CD8-positive, alpha-beta memory T cell (primary cell): ENCODE measurements around the gene ABCC9. TPM values are rescaled to one million over a fixed set of nuclear protein-coding genes. Genes with fewer than 3 reads are reported as not detected.

Experiments used
- CTCF ChIA-PET: fragments of 350-600 bp; sonication (Branson Sonifier 250); formaldehyde crosslinking; loops from one replicate; lab custom pipeline; 2021; ENCODE audit warnings: antibody characterized with exemption; lab: Charles Lee
- POLR2A ChIA-PET: fragments of 350-600 bp; sonication (Branson Sonifier 250); formaldehyde crosslinking; loops from one replicate; lab custom pipeline; 2021; ENCODE audit warnings: antibody characterized with exemption; lab: Charles Lee
- DNase-seq, 5 donors: peaks; one replicate each; pipeline versions ENCODE4 v3.0.0 to v3.0.0-alpha.2; 2020 to 2022; ENCODE audit warnings: mixed read lengths in 1 of 5
- H3K27ac ChIP-seq: one replicate; pipeline ENCODE4 v1.7.0; 2013; ENCODE audit warnings: low read depth, mild to moderate bottlenecking, low read length, moderate library complexity
- H3K27me3 ChIP-seq: 2 replicates; pipeline ENCODE4 v1.7.0; 2013; ENCODE audit warnings: low read length, mild to moderate bottlenecking; ENCODE audit not compliant: insufficient read depth, poor library complexity, severe bottlenecking
- H3K36me3 ChIP-seq: 2 replicates; pipeline ENCODE4 v1.7.0; 2013; ENCODE audit warnings: mild to moderate bottlenecking, low read length, moderate library complexity; ENCODE audit not compliant: insufficient read depth
- H3K4me1 ChIP-seq: 2 replicates; pipeline ENCODE4 v1.7.0; 2013; ENCODE audit warnings: mild to moderate bottlenecking, low read length, moderate library complexity; ENCODE audit not compliant: insufficient read depth
- H3K4me3 ChIP-seq: 2 replicates; pipeline ENCODE4 v1.7.0; 2013; ENCODE audit warnings: mild to moderate bottlenecking, low read length
- H3K9me3 ChIP-seq: 2 replicates; pipeline ENCODE4 v1.7.0; 2013; ENCODE audit warnings: mild to moderate bottlenecking, low read length
- H3K27ac Mint-ChIP-seq, 8 donors: one replicate each; pipeline ENCODE4 v1.8.0; 2020 to 2021; ENCODE audit warnings: mixed read lengths in 8 of 8, mild to moderate bottlenecking in 6 of 8, inconsistent platforms in 3 of 8, moderate library complexity in 3 of 8
- H3K27me3 Mint-ChIP-seq, 2 donors: one replicate each; pipeline ENCODE4 v1.8.0; 2020 to 2021; ENCODE audit warnings: mixed read lengths in 2 of 2, mild to moderate bottlenecking in 1 of 2, moderate library complexity in 1 of 2
- H3K36me3 Mint-ChIP-seq, 3 donors: one replicate each; pipeline ENCODE4 v1.8.0; 2020 to 2021; ENCODE audit warnings: mixed read lengths in 3 of 3, inconsistent platforms in 1 of 3, mild to moderate bottlenecking in 1 of 3
- H3K4me1 Mint-ChIP-seq, 3 donors: one replicate each; pipeline ENCODE4 v1.8.0; 2020 to 2021; ENCODE audit warnings: mixed read lengths in 3 of 3, inconsistent platforms in 1 of 3, mild to moderate bottlenecking in 1 of 3
- H3K4me3 Mint-ChIP-seq, 7 donors: one replicate each; pipeline ENCODE4 v1.8.0; 2020 to 2021; ENCODE audit warnings: mixed read lengths in 7 of 7, mild to moderate bottlenecking in 6 of 7, moderate library complexity in 4 of 7, inconsistent platforms in 2 of 7
- H3K9me3 Mint-ChIP-seq, 5 donors: one replicate each; pipeline ENCODE4 v1.8.0; 2020 to 2022; ENCODE audit warnings: mixed read lengths in 5 of 5, mild to moderate bottlenecking in 3 of 5, moderate library complexity in 2 of 5, inconsistent platforms in 1 of 5
- polyA plus RNA-seq: library from polyadenylated mRNA; unstranded; fragments of 300-500 nt; fragmentation: Illumina TruSeq; gene quantifications from one replicate; pipeline ENCODE4 v1.2.3, GENCODE V29; 2021
- total RNA-seq, 2 experiments: library from RNA; stranded (reverse); gene quantifications; one replicate each; pipeline ENCODE4 v1.2.3, GENCODE V29; 2021

ABCC9 gene
- total and polyA plus RNA-seq, 3 experiments from 2014 or later, result not detected

- no peak overlapping the region for H3K4me3 ChIP-seq
- peaks cover 0 to 5% (median 0%) of the 10 kb centered on the region in 5 donors for H3K9me3 Mint-ChIP-seq
- H3K9me3 ChIP-seq, result no peaks in the 10 kb centered on the region
- no peak overlapping the region for H3K27ac Mint-ChIP-seq
- H3K36me3 ChIP-seq, result no peaks in the 10 kb centered on the region
- H3K4me1 Mint-ChIP-seq, result no peaks in the 10 kb centered on the region
- H3K36me3 Mint-ChIP-seq, result no peaks in the 10 kb centered on the region
- peaks cover 6 to 22% of the 10 kb centered on the region in 2 donors for H3K27me3 Mint-ChIP-seq
- H3K27me3 ChIP-seq, result no peaks in the 10 kb centered on the region
- H3K27ac ChIP-seq, result no peak overlapping the region
- ChIA-PET CTCF (no interaction called here), POLR2A (no interaction called here)
- DNase-seq, result no peak
- no peaks in the 10 kb centered on the region for H3K4me1 ChIP-seq
- no peak overlapping the region for H3K4me3 Mint-ChIP-seq
These were observed 15.8 kb downstream of the ABCC9 start for GRCh38 chr12:21925296-21925913.

GRCh38 chr12:21921436-21921835 lies 19.8 kb downstream of the ABCC9 start:
- Histone ChIP-seq H3K27ac (no peak overlapping the region), H3K4me3 (no peak overlapping the region), H3K9me3 (no peaks in the 10 kb centered on the region), H3K4me1 (no peaks in the 10 kb centered on the region), H3K27me3 (no peaks in the 10 kb centered on the region), H3K36me3 (no peaks in the 10 kb centered on the region)
- Mint-ChIP-seq H3K27me3 (peaks cover 7 to 21% of the 10 kb centered on the region in 2 donors), H3K36me3 (no peaks in the 10 kb centered on the region), H3K9me3 (no peaks in the 10 kb centered on the region), H3K27ac (no peak overlapping the region), H3K4me3 (no peak overlapping the region), H3K4me1 (no peaks in the 10 kb centered on the region)
- ChIA-PET POLR2A (no interaction called here), CTCF (no interaction called here)
- no peak for DNase-seq

- ChIA-PET CTCF (no interaction called here), POLR2A (no interaction called here)
- Mint-ChIP-seq H3K4me3 (no peak overlapping the region), H3K27me3 (peaks cover 1 to 12% of the 10 kb centered on the region in 2 donors), H3K36me3 (no peaks in the 10 kb centered on the region), H3K27ac (no peak overlapping the region), H3K4me1 (no peaks in the 10 kb centered on the region), H3K9me3 (no peaks in the 10 kb centered on the region)
- H3K27ac ChIP-seq, result no peak overlapping the region
- no peaks in the 10 kb centered on the region for H3K27me3 ChIP-seq
- H3K9me3 ChIP-seq, result no peaks in the 10 kb centered on the region
- no peaks in the 10 kb centered on the region for H3K36me3 ChIP-seq
- no peak overlapping the region for H3K4me3 ChIP-seq
- H3K4me1 ChIP-seq, result no peaks in the 10 kb centered on the region
- DNase-seq, result no peak
These were observed 22.8 kb downstream of the ABCC9 start for GRCh38 chr12:21918456-21918855.

GRCh38 chr12:21913823-21914222 lies 27.4 kb downstream of the ABCC9 start:
- no peaks in the 10 kb centered on the region for H3K9me3 Mint-ChIP-seq
- no peak overlapping the region for H3K4me3 Mint-ChIP-seq
- no peaks in the 10 kb centered on the region for H3K4me1 ChIP-seq
- H3K9me3 ChIP-seq, result no peaks in the 10 kb centered on the region
- H3K27me3 ChIP-seq, result no peaks in the 10 kb centered on the region
- H3K27ac ChIP-seq, result no peak overlapping the region
- H3K27ac Mint-ChIP-seq, result no peak overlapping the region
- no peak for DNase-seq
- ChIA-PET CTCF (no interaction called here), POLR2A (no interaction called here)
- no peak overlapping the region for H3K4me3 ChIP-seq
- no peaks in the 10 kb centered on the region for H3K4me1 Mint-ChIP-seq
- peaks cover 1 to 4% of the 10 kb centered on the region in 2 donors for H3K27me3 Mint-ChIP-seq
- no peaks in the 10 kb centered on the region for H3K36me3 Mint-ChIP-seq
- no peaks in the 10 kb centered on the region for H3K36me3 ChIP-seq

- H3K27ac Mint-ChIP-seq, result no peak overlapping the region
- peaks cover under 1 to 1% of the 10 kb centered on the region in 2 donors for H3K27me3 Mint-ChIP-seq
- POLR2A ChIA-PET, result no interaction called here
- Histone ChIP-seq H3K9me3 (no peaks in the 10 kb centered on the region), H3K27ac (no peak overlapping the region), H3K27me3 (no peaks in the 10 kb centered on the region), H3K4me3 (no peak overlapping the region), H3K36me3 (no peaks in the 10 kb centered on the region), H3K4me1 (no peaks in the 10 kb centered on the region)
- no peak overlapping the region for H3K4me3 Mint-ChIP-seq
- DNase-seq, result no peak
- H3K4me1 Mint-ChIP-seq, result no peaks in the 10 kb centered on the region
- CTCF ChIA-PET, result no interaction called here
- H3K9me3 Mint-ChIP-seq, result no peaks in the 10 kb centered on the region
- H3K36me3 Mint-ChIP-seq, result no peaks in the 10 kb centered on the region
These were observed 28.9 kb downstream of the ABCC9 start for GRCh38 chr12:21912318-21912717.

GRCh38 chr12:21911832-21912231 lies 29.4 kb downstream of the ABCC9 start:
- Mint-ChIP-seq H3K27ac (no peak overlapping the region), H3K9me3 (no peaks in the 10 kb centered on the region)
- CTCF ChIA-PET, result no interaction called here

GRCh38 chr12:21910657-21911056 lies 30.6 kb downstream of the ABCC9 start:
- H3K36me3 ChIP-seq, result no peaks in the 10 kb centered on the region
- no peaks in the 10 kb centered on the region for H3K4me1 Mint-ChIP-seq
- no peak overlapping the region for H3K27ac Mint-ChIP-seq
- H3K27me3 Mint-ChIP-seq, result peaks cover 0 to 1% of the 10 kb centered on the region in 2 donors
- H3K9me3 ChIP-seq, result no peaks in the 10 kb centered on the region
- no peaks in the 10 kb centered on the region for H3K36me3 Mint-ChIP-seq
- H3K4me1 ChIP-seq, result no peaks in the 10 kb centered on the region
- POLR2A ChIA-PET, result no interaction called here
- H3K4me3 ChIP-seq, result no peak overlapping the region
- no peaks in the 10 kb centered on the region for H3K27me3 ChIP-seq
- no peak for DNase-seq
- no peak overlapping the region for H3K4me3 Mint-ChIP-seq
- no peaks in the 10 kb centered on the region for H3K9me3 Mint-ChIP-seq
- CTCF ChIA-PET, result no interaction called here
- H3K27ac ChIP-seq, result no peak overlapping the region

More at GRCh38 chr12:21911832-21912231, 29.4 kb downstream of the ABCC9 start:
- no peak overlapping the region for H3K4me3 ChIP-seq
- H3K4me1 Mint-ChIP-seq, result no peaks in the 10 kb centered on the region
- H3K27ac ChIP-seq, result no peak overlapping the region
- no peaks in the 10 kb centered on the region for H3K9me3 ChIP-seq
- POLR2A ChIA-PET, result no interaction called here
- H3K36me3 ChIP-seq, result no peaks in the 10 kb centered on the region
- DNase-seq, result no peak
- H3K27me3 Mint-ChIP-seq, result peaks cover 0 to 1% of the 10 kb centered on the region in 2 donors
- H3K27me3 ChIP-seq, result no peaks in the 10 kb centered on the region
- H3K4me3 Mint-ChIP-seq, result no peak overlapping the region
- no peaks in the 10 kb centered on the region for H3K4me1 ChIP-seq
- H3K36me3 Mint-ChIP-seq, result no peaks in the 10 kb centered on the region

GRCh38 chr12:21907948-21908837 lies 33.0 kb downstream of the ABCC9 start:
- peaks cover 0 to 1% of the 10 kb centered on the region in 2 donors for H3K27me3 Mint-ChIP-seq
- CTCF ChIA-PET, result no interaction called here
- POLR2A ChIA-PET, result no interaction called here

More at GRCh38 chr12:21907948-21908837, 33.0 kb downstream of the ABCC9 start:
- no peaks in the 10 kb centered on the region for H3K9me3 ChIP-seq
- no peak overlapping the region for H3K4me3 ChIP-seq
- no peak overlapping the region for H3K27ac ChIP-seq
- Mint-ChIP-seq H3K9me3 (peaks cover 0 to 6% (median 0%) of the 10 kb centered on the region in 5 donors), H3K27ac (no peak overlapping the region), H3K4me1 (no peaks in the 10 kb centered on the region), H3K36me3 (no peaks in the 10 kb centered on the region), H3K4me3 (no peak overlapping the region)
- no peaks in the 10 kb centered on the region for H3K27me3 ChIP-seq
- H3K36me3 ChIP-seq, result no peaks in the 10 kb centered on the region
- DNase-seq, result no peak
- no peaks in the 10 kb centered on the region for H3K4me1 ChIP-seq
